HepG2 (cell line): ENCODE data around the gene TEF. TPM values are rescaled to one million over a fixed set of nuclear protein-coding genes. Genes with fewer than 3 reads are reported as not detected.

ENCODE experiments used
- FOSL1 ChIP-seq: sonication (generic); formaldehyde crosslinking; IDR thresholded peaks from 2 replicates; pipeline ENCODE4 v1.9.0; 2021; ENCODE audit warnings: missing genetic modification reagents, borderline replicate concordance
- GRHL1 ChIP-seq: sonication (generic); formaldehyde crosslinking; conservative IDR thresholded peaks from 2 replicates; pipeline ENCODE4 v1.8.0; 2022; ENCODE audit warnings: missing genetic modification reagents
- HNF1A ChIP-seq, 2 experiments: sonication (generic) in 1 of 2; formaldehyde crosslinking in 1 of 2; IDR thresholded peaks; 2 replicates each; pipeline versions ENCODE4 v1.4.0 to v1.6.1; 2016 to 2020; ENCODE audit warnings: borderline replicate concordance in 1 of 2, low read depth in 1 of 2, mild to moderate bottlenecking in 1 of 2, missing genetic modification reagents in 1 of 2
- KLF13 ChIP-seq: sonication (generic); formaldehyde crosslinking; IDR thresholded peaks from 2 replicates; pipeline ENCODE4 v1.4.0; 2020; ENCODE audit warnings: mild to moderate bottlenecking, missing genetic modification reagents
- MBNL3 ChIP-seq: fragments of 250-450 bp; sonication (Bioruptor Pico); conservative IDR thresholded peaks from 2 replicates; pipeline ENCODE4 v1.8.0; 2022; ENCODE audit warnings: mild to moderate bottlenecking, inconsistent platforms
- NFYC ChIP-seq: IDR thresholded peaks from 2 replicates; pipeline ENCODE4 v1.6.1; 2016; ENCODE audit warnings: missing genetic modification reagents, missing compliant biosample characterization
- PPARG ChIP-seq: conservative IDR thresholded peaks from 2 replicates; pipeline ENCODE4 v1.6.1; 2016; ENCODE audit warnings: missing biosample characterization, missing genetic modification reagents
- TCF7 ChIP-seq: sonication (generic); IDR thresholded peaks from 2 replicates; pipeline ENCODE4 v1.6.1; 2016; ENCODE audit warnings: antibody characterized with exemption, low read depth
- THAP8 ChIP-seq: sonication (generic); formaldehyde crosslinking; IDR thresholded peaks from 2 replicates; pipeline ENCODE4 v1.5.1; 2020; ENCODE audit warnings: missing genetic modification reagents, mild to moderate bottlenecking, borderline replicate concordance
- ZBTB25 ChIP-seq: IDR thresholded peaks from 2 replicates; pipeline ENCODE4 v1.6.1; 2018; ENCODE audit warnings: missing genetic modification reagents
- ZMAT5 ChIP-seq: sonication (generic); formaldehyde crosslinking; IDR thresholded peaks from 2 replicates; pipeline ENCODE4 v1.5.0; 2020; ENCODE audit warnings: mild to moderate bottlenecking, low read depth, missing genetic modification reagents, borderline replicate concordance
- ZNF205 ChIP-seq: IDR thresholded peaks from 2 replicates; pipeline ENCODE4 v1.6.1; 2018; ENCODE audit warnings: missing biosample characterization, missing genetic modification reagents
- ZNF3 ChIP-seq: IDR thresholded peaks from 2 replicates; pipeline ENCODE4 v1.7.0; 2017; ENCODE audit warnings: inconsistent platforms
- ZNF644 ChIP-seq: IDR thresholded peaks from 2 replicates; pipeline ENCODE4 v1.6.1; 2016; ENCODE audit warnings: low read depth
- polyA plus RNA-seq, 8 experiments: library from polyadenylated mRNA; depleted of rRNA in 3 of 8; stranded (reverse) in 7 of 8; unstranded in 1 of 8; fragments of >200 nt; fragmentation: Illumina TruSeq in 4 of 8; extraction: Trizol in 4 of 8; gene quantifications; 2 replicates each; pipeline versions ENCODE4 v1.2.1 to v1.2.3, GENCODE V29; 2011 to 2016; ENCODE audit warnings: low read depth in 4 of 8, missing spikeins in 1 of 8, mixed read lengths in 1 of 8; ENCODE audit not compliant: insufficient read depth in 1 of 8
- total RNA-seq, 5 experiments: library from RNA; depleted of rRNA; stranded (reverse); fragments of >200 nt; fragmentation: Illumina TruSeq; extraction: Trizol; gene quantifications; 2 replicates each; pipeline ENCODE4 v1.2.3, GENCODE V29; 2016; ENCODE audit warnings: low read depth in 1 of 5

TEF gene
- total and polyA plus RNA-seq, 2 of the 13 experiments (the other 11 are each of a cell fraction or from before 2014, with no cell fraction given) = 7.6 to 11.2 TPM

- TF ChIP-seq GRHL1 (CRISPR knock-in tag) (no peak), NFYC (CRISPR knock-in tag) (no peak), ZNF644 (CRISPR knock-in tag) (no peak), KLF13 (CRISPR knock-in tag) (no peak), THAP8 (CRISPR knock-in tag) (no peak), ZNF205 (CRISPR knock-in tag) (no peak), MBNL3 (CRISPR knock-in tag) (no peak), ZNF3 (CRISPR knock-in tag) (no peak), ZBTB25 (CRISPR knock-in tag) (0 out of 2 replicates have a peak, but pooled peaks have one; percentile 9), TCF7 (no peak), FOSL1 (CRISPR knock-in tag) (no peak), PPARG (CRISPR knock-in tag) (no peak), ZMAT5 (CRISPR knock-in tag) (no peak), HNF1A (IDR thresholded peaks at IDR 0.05; ENCODE audit: low read depth) (no peak), HNF1A (CRISPR knock-in tag; IDR thresholded peaks at IDR 0.05; ENCODE audit: borderline replicate concordance) (0 out of 2 replicates have a peak, but pooled peaks have one; percentile 19)
Measured at GRCh38 chr22:41447435-41448188, 65.9 kb downstream of the TEF start (continued).
